ENCODE data around the gene THTPA. TPM values are rescaled to one million over a fixed set of nuclear protein-coding genes. Genes with fewer than 3 reads are reported as not detected.

The THTPA gene
- total RNA-seq, 1 experiment from 2014 or later: 16.8 TPM

DNA sequence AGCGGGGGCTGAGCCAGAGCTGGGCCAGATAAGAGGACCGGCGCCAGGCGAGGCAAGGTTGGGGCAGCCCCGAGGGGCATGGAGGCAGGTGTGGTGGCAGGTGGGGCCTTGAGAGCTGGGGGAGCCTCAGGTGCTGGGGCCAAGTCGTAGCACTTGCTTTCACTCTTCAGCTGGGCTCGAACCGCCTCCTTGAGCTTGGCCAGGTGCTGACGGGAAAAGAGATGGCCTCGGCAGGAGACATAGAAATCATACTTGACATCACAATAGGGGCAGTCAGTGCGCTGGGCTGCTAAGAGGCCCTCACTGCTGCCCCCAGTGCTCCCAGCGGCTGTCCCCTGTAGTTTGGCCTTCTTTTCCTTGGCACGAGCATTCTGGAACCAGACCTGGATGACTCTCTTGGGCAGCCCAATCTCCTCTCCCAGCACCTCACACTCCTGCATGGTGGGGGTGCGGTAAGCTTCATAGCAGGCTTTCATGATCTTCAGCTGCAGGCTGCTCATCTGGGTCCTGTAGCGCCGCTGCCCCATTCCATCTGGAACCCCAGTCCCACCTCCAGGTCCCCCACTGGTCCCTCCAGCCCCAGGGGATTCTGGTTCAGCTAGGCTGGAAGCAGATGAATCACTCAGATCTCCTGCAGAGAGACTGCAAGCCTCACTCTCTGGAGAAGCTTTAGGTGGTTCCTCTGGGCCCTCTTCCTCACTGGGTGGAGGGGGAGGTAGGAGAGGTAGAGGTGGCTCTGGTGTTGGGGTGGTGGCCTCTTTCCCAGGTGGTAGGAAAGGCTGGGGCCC lies 32.6 kb upstream of the THTPA start:
- POLR2A ChIA-PET: interaction anchor here (0.6 kb wide), 3 partner anchors 43 to 1306 kb away, joined by 3 read pairs; no protein-coding TSS in a partner anchor
- intact Hi-C loops (cut with micrococcal nuclease): no loop called here
- H3K27ac Mint-ChIP-seq (ENCODE audit: low read depth, unreplicated experiment): no peak overlapping the region
- CTCF ChIA-PET: interaction anchor here (0.7 to 1.0 kb wide), 2 partner anchors 28 to 45 kb away, joined by 3 to 6 read pairs; no protein-coding TSS in a partner anchor
- no peaks in the 10 kb centered on the region for H3K27me3 Mint-ChIP-seq (ENCODE audit: insufficient read depth, unreplicated experiment)
- no peak overlapping the region for H3K4me3 Mint-ChIP-seq (ENCODE audit: unreplicated experiment)
- H3K36me3 Mint-ChIP-seq (ENCODE audit: insufficient read depth, unreplicated experiment): peaks cover 14% of the 10 kb centered on the region
- H3K4me1 Mint-ChIP-seq (ENCODE audit: insufficient read depth, unreplicated experiment): no peaks in the 10 kb centered on the region
- H3K9me3 Mint-ChIP-seq (ENCODE audit: unreplicated experiment): no peaks in the 10 kb centered on the region
- no peak for DNase-seq (ENCODE audit: unreplicated experiment)
- TF ChIP-seq, protein P1, sequence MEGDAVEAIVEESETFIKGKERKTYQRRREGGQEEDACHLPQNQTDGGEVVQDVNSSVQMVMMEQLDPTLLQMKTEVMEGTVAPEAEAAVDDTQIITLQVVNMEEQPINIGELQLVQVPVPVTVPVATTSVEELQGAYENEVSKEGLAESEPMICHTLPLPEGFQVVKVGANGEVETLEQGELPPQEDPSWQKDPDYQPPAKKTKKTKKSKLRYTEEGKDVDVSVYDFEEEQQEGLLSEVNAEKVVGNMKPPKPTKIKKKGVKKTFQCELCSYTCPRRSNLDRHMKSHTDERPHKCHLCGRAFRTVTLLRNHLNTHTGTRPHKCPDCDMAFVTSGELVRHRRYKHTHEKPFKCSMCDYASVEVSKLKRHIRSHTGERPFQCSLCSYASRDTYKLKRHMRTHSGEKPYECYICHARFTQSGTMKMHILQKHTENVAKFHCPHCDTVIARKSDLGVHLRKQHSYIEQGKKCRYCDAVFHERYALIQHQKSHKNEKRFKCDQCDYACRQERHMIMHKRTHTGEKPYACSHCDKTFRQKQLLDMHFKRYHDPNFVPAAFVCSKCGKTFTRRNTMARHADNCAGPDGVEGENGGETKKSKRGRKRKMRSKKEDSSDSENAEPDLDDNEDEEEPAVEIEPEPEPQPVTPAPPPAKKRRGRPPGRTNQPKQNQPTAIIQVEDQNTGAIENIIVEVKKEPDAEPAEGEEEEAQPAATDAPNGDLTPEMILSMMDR (IDR thresholded peaks at IDR 0.05; ENCODE audit: unreplicated experiment): no peak
- no TSS peak for BruUV-seq (replicated peaks)

DNA sequence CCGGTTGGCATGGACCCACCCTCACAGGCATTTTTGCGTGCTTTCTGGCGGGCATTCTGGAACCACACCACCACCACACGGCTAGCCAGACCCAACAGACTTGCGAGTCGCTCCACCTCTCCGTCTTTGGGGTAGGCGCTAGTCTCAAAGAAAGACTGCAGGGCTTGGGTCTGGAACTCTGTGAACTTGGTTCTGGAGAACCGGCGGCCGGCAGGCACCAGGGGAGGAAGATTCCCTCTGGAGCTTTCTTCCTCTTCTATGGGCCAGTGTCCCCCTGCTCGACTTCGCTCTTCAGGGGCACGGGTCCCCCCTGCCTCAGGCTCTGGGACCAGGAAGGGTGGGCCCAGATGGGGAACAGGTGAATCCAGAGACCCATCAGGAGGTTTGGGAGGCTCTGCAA lies 31.1 kb upstream of the THTPA start:
- Mint-ChIP-seq H3K27me3 (ENCODE audit: insufficient read depth, unreplicated experiment) (no peaks in the 10 kb centered on the region), H3K4me1 (ENCODE audit: insufficient read depth, unreplicated experiment) (no peaks in the 10 kb centered on the region), H3K36me3 (ENCODE audit: insufficient read depth, unreplicated experiment) (peaks cover 14% of the 10 kb centered on the region), H3K27ac (ENCODE audit: low read depth, unreplicated experiment) (no peak overlapping the region), H3K4me3 (ENCODE audit: unreplicated experiment) (no peak overlapping the region), H3K9me3 (ENCODE audit: unreplicated experiment) (no peaks in the 10 kb centered on the region)
- ChIA-PET CTCF (interaction anchor here (0.6 to 1.2 kb wide), 2 partner anchors 15 to 1150 kb away, joined by 4 to 5 read pairs; no protein-coding TSS in a partner anchor), POLR2A (no interaction called here)
- DNase-seq (ENCODE audit: unreplicated experiment): no peak
- BruUV-seq (replicated peaks): no TSS peak
- intact Hi-C loops (cut with micrococcal nuclease): no loop called here
- TF ChIP-seq, protein P1 (IDR thresholded peaks at IDR 0.05; ENCODE audit: unreplicated experiment): no peak

DNA sequence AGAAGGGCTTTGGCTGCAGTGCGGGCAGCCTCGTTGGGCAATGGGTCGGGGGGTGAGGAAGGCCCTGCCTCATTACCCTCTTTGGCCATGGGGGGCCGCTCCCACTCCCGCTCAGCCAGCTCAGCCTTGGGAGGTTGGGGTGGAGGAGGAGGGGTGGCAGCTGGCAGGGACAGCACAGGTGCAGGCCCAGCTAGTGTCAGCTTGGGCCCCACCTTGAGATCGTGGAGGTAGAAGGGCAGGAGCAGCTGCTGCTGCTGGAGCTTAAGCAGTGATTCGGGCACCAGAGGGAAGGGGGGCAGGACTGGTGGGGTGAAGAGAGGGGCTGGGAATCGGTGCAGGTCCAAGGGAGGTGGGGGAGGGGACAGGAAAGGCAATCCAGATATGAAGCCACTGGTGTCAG lies 30.5 kb upstream of the THTPA start:
- Mint-ChIP-seq H3K27ac (ENCODE audit: low read depth, unreplicated experiment) (no peak overlapping the region), H3K36me3 (ENCODE audit: insufficient read depth, unreplicated experiment) (peaks cover 14% of the 10 kb centered on the region), H3K9me3 (ENCODE audit: unreplicated experiment) (no peaks in the 10 kb centered on the region), H3K4me1 (ENCODE audit: insufficient read depth, unreplicated experiment) (no peaks in the 10 kb centered on the region), H3K27me3 (ENCODE audit: insufficient read depth, unreplicated experiment) (no peaks in the 10 kb centered on the region), H3K4me3 (ENCODE audit: unreplicated experiment) (no peak overlapping the region)
- CTCF ChIA-PET: interaction anchor here (0.7 to 0.9 kb wide), 2 partner anchors 35 to 457 kb away, joined by 4 to 6 read pairs; no protein-coding TSS in a partner anchor
- no peak for DNase-seq (ENCODE audit: unreplicated experiment)
- TF ChIP-seq, protein P1 (IDR thresholded peaks at IDR 0.05; ENCODE audit: unreplicated experiment): no peak
- no TSS peak for BruUV-seq (replicated peaks)
- POLR2A ChIA-PET: no interaction called here
- intact Hi-C loops (cut with micrococcal nuclease): no loop called here

DNA sequence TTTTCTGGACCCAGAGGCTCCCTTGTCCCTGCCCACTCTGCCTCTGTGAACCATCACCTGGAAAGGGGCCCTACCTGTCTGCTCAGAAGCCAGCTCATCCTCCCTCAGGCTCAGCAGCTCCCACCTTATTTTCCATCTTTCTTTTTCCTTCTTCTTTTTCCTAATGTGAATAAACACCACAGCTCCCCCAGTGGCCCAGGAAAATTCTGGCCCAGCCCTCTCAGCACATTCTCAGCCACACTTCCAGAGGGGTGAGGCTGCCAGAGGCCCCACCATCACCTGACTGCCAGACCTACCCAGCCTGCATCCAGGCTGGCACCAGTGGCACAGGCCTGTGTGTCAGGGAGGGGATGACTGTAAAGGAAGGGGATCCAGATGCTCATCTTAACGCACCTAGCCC lies 27.5 kb upstream of the THTPA start:
- TF ChIP-seq, protein P1 (IDR thresholded peaks at IDR 0.05; ENCODE audit: unreplicated experiment): peak; percentile 7
- no peak for DNase-seq (ENCODE audit: unreplicated experiment)
- Mint-ChIP-seq H3K4me3 (ENCODE audit: unreplicated experiment) (no peak overlapping the region), H3K4me1 (ENCODE audit: insufficient read depth, unreplicated experiment) (no peaks in the 10 kb centered on the region), H3K36me3 (ENCODE audit: insufficient read depth, unreplicated experiment) (peaks cover 14% of the 10 kb centered on the region), H3K9me3 (ENCODE audit: unreplicated experiment) (no peaks in the 10 kb centered on the region), H3K27ac (ENCODE audit: low read depth, unreplicated experiment) (no peak overlapping the region), H3K27me3 (ENCODE audit: insufficient read depth, unreplicated experiment) (no peaks in the 10 kb centered on the region)
- CTCF ChIA-PET: interaction anchor here (0.6 to 5.5 kb wide), 10 partner anchors 9 to 1550 kb away, joined by 3 to 33 read pairs (median 3); no protein-coding TSS in a partner anchor
- POLR2A ChIA-PET: interaction anchor here (0.6 kb wide), 1 partner anchor 8 kb away, joined by 3 read pairs; no protein-coding TSS in a partner anchor
- intact Hi-C loops (cut with micrococcal nuclease): no loop called here
- no TSS peak for BruUV-seq (replicated peaks)

Measured in MCF 10A (cell line).